Ovary (tissue), 9 donors: ENCODE measurements around the gene PDK2. TPM values are rescaled to one million over a fixed set of nuclear protein-coding genes. Genes with fewer than 3 reads are reported as not detected.

Experiments
- DNase-seq, 5 donors: peaks; one replicate each; pipeline ENCODE4 v3.0.0-alpha.2; 2019 to 2020
- H3K27ac ChIP-seq, 2 donors: fragments of 200-600 bp; one replicate each; pipeline versions ENCODE4 v1.5.1 to v1.8.0; 2019 to 2022
- H3K27me3 ChIP-seq: fragments of 200-600 bp; one replicate; pipeline ENCODE4 v1.8.0; 2022
- H3K36me3 ChIP-seq: fragments of 200-600 bp; sonication (generic); one replicate; pipeline ENCODE4 v1.5.1; 2019
- H3K4me1 ChIP-seq: one replicate; pipeline ENCODE4 v1.8.1; 2013; ENCODE audit warnings: mild to moderate bottlenecking, moderate library complexity; ENCODE audit not compliant: insufficient read depth
- H3K4me3 ChIP-seq: fragments of 200-600 bp; sonication (generic); one replicate; pipeline ENCODE4 v1.5.1; 2017
- H3K9me3 ChIP-seq, 2 donors: fragments of 200-600 bp in 1 of 2; sonication (generic) in 1 of 2; one replicate each; pipeline versions ENCODE4 v1.5.1 to v1.8.1; 2013 to 2019; ENCODE audit warnings: mild to moderate bottlenecking in 1 of 2, moderate library complexity in 1 of 2
- EP300 ChIP-seq: sonication (generic); formaldehyde crosslinking; IDR thresholded peaks from one replicate; pipeline ENCODE4 v1.6.1; 2017; ENCODE audit warnings: antibody characterized with exemption
- POLR2A ChIP-seq: fragments of 450-650 bp; IDR thresholded peaks from one replicate; pipeline ENCODE4 v1.6.1; 2017; ENCODE audit warnings: antibody characterized with exemption, mild to moderate bottlenecking, moderate library complexity
- WGBS, 3 donors: extraction: QIAGEN DNeasy Blood & Tissue Kit in 1 of 3; methylation state at CpG; one replicate each; pipeline versions ENCODE4 v1.1.5 to v1.1.7; 2013 to 2017; 5-methylcytosine and 5-hydroxymethylcytosine counted together
- intact Hi-C, 4 donors: fragments of 100-400 bp; cut with DNase I; formaldehyde crosslinking; loops; one replicate each; pipeline versions ENCODE4 v1.11.0 to v1.15.1; 2022 to 2023
- polyA plus RNA-seq, 2 donors: library from polyadenylated mRNA; stranded (reverse); fragments of 200-250 nt in 1 of 2; fragments of 350-450 nt in 1 of 2; fragmentation: Illumina TruSeq in 1 of 2; extraction: RNeasy Lipid Tissue Mini Kit (QIAGEN cat#74804) in 1 of 2; gene quantifications; one replicate each; pipeline ENCODE4 v1.2.3, GENCODE V29; 2013 to 2014
- total RNA-seq, 7 donors: library from RNA; depleted of rRNA in 2 of 7; stranded (reverse); fragments of >200 nt in 2 of 7; fragmentation: NEBNext Ultra II Directional in 3 of 7; extraction: Animal tissue kit (Norgen Biotek cat#: 25700) in 3 of 7; gene quantifications; one replicate each; pipeline versions ENCODE4 v1.1.0 to v1.2.4, GENCODE V29; 2016 to 2023
- TF ChIP-seq, protein P1 (sequence below), 3 donors: fragments of 450-650 bp in 2 of 3; fragments of 200-600 bp in 1 of 3; IDR thresholded peaks; one replicate each; pipeline versions ENCODE4 v1.5.1 to v1.8.0; 2016 to 2022; ENCODE audit warnings: antibody characterized with exemption in 3 of 3, mild to moderate bottlenecking in 1 of 3
- donor health status: DM: no; HTN: no; CAD: no; lungs with moderate emphysema.
- donor health status: DM: no; HTN: no; CAD: no.
- donor health status: Bipolar disorder and iron deficiency.
- donor health status: DM: yes; HTN: yes; CAD: no.
- donor health status: DM: no; HTN: no; CAD: no.
- donor health status: DM: yes; HTN: yes; CAD: no.

PDK2 gene
- total and polyA plus RNA-seq, 9 donors = 36.5 to 83.2 (median 54.7) TPM

DNA sequence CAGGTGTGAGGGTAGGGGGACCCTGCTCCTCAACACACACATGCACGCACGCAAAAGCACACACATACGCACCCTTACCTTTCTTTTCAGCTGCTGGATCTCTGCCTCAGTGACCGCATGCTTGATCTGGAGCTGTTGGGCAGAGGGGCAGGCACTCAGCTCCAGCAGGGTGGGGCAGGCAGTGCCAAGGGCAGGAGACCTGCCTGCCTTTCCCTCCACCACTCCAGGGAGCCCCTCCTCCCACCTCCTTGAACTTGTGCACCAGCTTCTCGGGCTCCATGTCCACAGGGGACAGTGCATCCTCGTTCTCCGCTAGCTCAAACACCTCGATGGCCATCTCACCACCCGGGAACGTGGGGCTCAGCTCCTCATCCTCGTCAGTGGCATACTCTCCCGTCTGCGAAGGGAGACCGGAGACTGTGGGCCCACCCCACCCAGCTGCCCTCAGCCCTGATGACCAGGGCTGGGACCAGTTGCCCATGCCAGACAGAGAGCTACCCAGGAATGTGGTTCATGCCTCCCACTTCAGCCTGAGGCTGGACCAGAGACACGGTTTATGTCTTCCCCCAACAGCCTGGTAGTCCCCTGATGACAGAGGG is 44.1 kb downstream of the PDK2 start:
- Histone ChIP-seq H3K4me1 (no peaks in the 10 kb centered on the region), H3K36me3 (no peaks in the 10 kb centered on the region), H3K9me3 (no peaks in the 10 kb centered on the region), H3K4me3 (no peak overlapping the region), H3K27me3 (no peaks in the 10 kb centered on the region), H3K27ac (no peak overlapping the region)
- no peak for TF ChIP-seq EP300
- TF ChIP-seq POLR2A = no peak
- TF ChIP-seq, protein P1, sequence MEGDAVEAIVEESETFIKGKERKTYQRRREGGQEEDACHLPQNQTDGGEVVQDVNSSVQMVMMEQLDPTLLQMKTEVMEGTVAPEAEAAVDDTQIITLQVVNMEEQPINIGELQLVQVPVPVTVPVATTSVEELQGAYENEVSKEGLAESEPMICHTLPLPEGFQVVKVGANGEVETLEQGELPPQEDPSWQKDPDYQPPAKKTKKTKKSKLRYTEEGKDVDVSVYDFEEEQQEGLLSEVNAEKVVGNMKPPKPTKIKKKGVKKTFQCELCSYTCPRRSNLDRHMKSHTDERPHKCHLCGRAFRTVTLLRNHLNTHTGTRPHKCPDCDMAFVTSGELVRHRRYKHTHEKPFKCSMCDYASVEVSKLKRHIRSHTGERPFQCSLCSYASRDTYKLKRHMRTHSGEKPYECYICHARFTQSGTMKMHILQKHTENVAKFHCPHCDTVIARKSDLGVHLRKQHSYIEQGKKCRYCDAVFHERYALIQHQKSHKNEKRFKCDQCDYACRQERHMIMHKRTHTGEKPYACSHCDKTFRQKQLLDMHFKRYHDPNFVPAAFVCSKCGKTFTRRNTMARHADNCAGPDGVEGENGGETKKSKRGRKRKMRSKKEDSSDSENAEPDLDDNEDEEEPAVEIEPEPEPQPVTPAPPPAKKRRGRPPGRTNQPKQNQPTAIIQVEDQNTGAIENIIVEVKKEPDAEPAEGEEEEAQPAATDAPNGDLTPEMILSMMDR (IDR thresholded peaks at IDR 0.05) = no peak
- WGBS, 3 donors = 84 to 86% (median 84%) methylated on average over 15 of the region's 15 CpGs
- DNase-seq = peak in 1 of 5 donors; percentile 31
- intact Hi-C loops = loop anchor here in 1 of 4 donors (1.0 kb wide), 1 partner anchor 22 kb away; no protein-coding TSS in a partner anchor

DNA sequence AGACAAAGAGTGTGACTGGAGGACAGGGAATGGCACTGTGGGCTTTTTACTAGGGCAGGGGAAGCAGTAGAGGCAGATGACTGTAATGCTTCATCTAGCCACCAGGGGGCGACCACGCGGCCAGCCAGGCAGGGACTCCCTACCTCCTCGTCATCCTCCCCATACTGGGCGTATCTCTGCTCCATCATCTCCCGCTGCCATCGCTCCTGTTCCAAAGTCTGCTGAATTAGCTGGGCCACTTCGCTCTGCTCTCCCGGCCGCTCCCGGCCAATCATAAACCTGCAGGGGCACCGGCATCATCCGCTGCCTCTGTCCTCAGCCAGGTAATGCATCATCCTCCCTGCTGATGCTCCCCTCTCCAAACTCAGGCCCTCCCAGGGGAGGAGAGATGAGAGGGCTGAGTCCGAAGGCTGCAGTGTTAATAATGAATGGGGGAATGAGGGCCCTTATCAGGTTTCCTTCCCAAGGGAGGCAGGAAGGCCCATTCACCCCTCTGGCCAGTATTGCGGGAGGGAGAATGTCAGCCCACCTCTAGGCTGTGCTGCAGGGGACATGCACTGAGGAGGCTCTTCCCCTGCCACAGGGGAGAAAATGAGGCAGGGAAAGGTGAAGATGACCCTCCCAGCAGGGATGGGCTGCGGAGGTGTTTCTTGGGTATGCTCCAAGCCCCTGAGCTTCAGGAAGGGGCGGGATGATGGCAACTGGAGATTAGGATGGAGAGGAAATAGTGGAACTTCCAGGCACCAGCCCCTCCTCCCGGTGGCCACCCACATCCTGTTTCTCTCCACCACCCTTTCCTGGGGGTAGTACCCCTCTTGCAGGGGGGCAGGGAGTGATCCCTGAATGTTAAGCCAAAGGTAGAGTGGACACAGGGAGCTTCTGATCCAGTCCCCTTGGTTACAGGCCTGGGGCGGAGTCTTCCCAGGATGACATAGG is 45.1 kb downstream of the PDK2 start:
- H3K9me3 ChIP-seq = no peaks in the 10 kb centered on the region
- H3K36me3 ChIP-seq = no peaks in the 10 kb centered on the region
- TF ChIP-seq POLR2A = no peak
- TF ChIP-seq, protein P1 (IDR thresholded peaks at IDR 0.05) = peak; percentile 89 to 95 (median 92)
- no peak overlapping the region for H3K4me3 ChIP-seq
- peak; percentile 67 to 85 (median 81) for DNase-seq
- 42 to 48% (median 44%) methylated on average over 18 to 19 of the region's 19 CpGs for WGBS, 3 donors
- peak overlapping the region; percentile 0 to 15 for H3K27ac ChIP-seq
- no peaks in the 10 kb centered on the region for H3K4me1 ChIP-seq
- no peaks in the 10 kb centered on the region for H3K27me3 ChIP-seq
- intact Hi-C loops = loop anchor here in 1 of 4 donors (1.0 kb wide), 1 partner anchor 21 kb away; no protein-coding TSS in a partner anchor

DNA sequence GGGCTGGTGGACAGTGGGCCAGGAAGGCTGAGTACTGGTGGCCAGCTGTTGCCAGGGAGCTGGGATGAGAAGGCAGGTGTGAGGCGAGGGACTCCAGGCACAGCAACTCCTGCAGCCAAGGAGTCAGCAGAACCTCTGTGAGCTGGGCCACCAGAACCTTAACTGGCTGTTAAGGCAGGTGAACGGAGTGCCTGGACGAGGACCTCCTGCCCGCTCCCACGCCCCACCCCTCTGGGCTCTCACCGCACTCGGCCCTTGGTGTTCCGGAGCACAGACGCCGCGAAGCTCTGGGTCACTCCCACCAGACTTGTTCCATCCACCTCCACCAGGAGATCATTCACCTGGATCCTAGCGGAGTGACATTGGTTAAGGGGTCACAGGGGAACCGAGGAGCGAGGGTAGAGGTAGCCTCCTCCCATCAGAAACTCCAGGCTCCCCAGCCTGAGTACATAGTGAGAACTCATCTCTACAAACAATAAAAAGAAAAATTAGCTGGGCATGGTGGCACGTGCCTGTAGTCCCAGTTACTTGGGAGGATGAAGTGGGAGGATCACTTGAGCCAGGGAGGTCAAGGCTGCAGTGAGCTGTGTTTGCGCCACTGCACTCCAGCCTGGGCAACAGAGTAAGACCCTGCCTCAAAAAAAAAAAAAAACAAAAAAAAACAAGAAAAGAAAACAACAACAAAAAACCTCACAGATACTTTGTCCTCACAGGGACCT is 46.0 kb downstream of the PDK2 start:
- Histone ChIP-seq H3K4me3 (no peak overlapping the region), H3K36me3 (no peaks in the 10 kb centered on the region), H3K27me3 (no peaks in the 10 kb centered on the region), H3K4me1 (peaks cover 3% of the 10 kb centered on the region), H3K9me3 (no peaks in the 10 kb centered on the region), H3K27ac (no peak overlapping the region)
- no peak for DNase-seq
- TF ChIP-seq, protein P1 (IDR thresholded peaks at IDR 0.05) = no peak
- no peak for TF ChIP-seq POLR2A
- TF ChIP-seq EP300 = no peak
- WGBS, 3 donors = 90 to 91% (median 90%) methylated on average over 16 of the region's 16 CpGs
- intact Hi-C loops = no loop called here

DNA sequence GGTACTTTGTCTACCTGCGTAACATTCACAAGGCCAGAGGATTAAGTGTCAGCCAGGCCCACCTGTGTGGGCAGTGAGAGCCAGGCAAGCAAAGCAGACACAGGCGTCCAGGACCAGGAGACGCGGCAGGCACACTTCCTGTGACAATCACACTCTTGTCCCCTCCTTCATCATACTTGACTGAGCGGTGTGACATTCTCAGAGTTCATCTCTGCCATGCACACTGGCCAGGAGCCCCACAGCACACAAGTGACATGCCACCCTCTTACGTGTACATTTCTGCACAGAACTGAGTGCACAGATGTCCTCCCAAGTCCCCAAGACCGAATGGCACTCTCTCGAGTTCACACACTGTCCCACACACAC is 46.6 kb downstream of the PDK2 start:
- intact Hi-C loops = no loop called here
- no peak overlapping the region for H3K27ac ChIP-seq
- no peaks in the 10 kb centered on the region for H3K27me3 ChIP-seq
- no peaks in the 10 kb centered on the region for H3K9me3 ChIP-seq
- TF ChIP-seq EP300 = no peak
- TF ChIP-seq, protein P1 (IDR thresholded peaks at IDR 0.05) = no peak
- no peak for TF ChIP-seq POLR2A
- no peak overlapping the region for H3K4me3 ChIP-seq
- WGBS, 3 donors = 80 to 83% (median 80%) methylated on average over 8 of the region's 8 CpGs
- H3K4me1 ChIP-seq = peaks cover 8% of the 10 kb centered on the region
- no peaks in the 10 kb centered on the region for H3K36me3 ChIP-seq
- no peak for DNase-seq
